Panc1 (cell line): ENCODE data around the gene KCTD4. TPM values are rescaled to one million over a fixed set of nuclear protein-coding genes. Genes with fewer than 3 reads are reported as not detected.

ENCODE experiments used
- ATAC-seq: fragments of 200-7000 bp; cut with Tn5 transposase; 2 replicates; pipeline ENCODE4 v1.9.1; 2020; ENCODE audit warnings: mild to moderate bottlenecking, moderate library complexity
- BruUV-seq: library from RNA; stranded (reverse); fragments of 400-500 nt; replicated peaks from 2 replicates; lab custom pipeline; 2021; lab: Mats Ljungman, UMichigan
- CTCF ChIA-PET: fragments of 300-600 bp; sonication (Branson Sonifier 250); formaldehyde crosslinking; loops from one replicate; lab custom pipeline; 2022; ENCODE audit warnings: antibody characterized with exemption; lab: Charles Lee
- POLR2A ChIA-PET: fragments of 300-600 bp; sonication (Branson Sonifier 250); formaldehyde crosslinking; loops from one replicate; lab custom pipeline; 2022; ENCODE audit warnings: antibody characterized with exemption; lab: Charles Lee
- DNase-seq: peaks from one replicate; pipeline ENCODE4 v3.0.0-alpha.2; 2010; ENCODE audit warnings: low read depth, low spot score
- H3K27ac ChIP-seq: 2 replicates; pipeline ENCODE4 v1.5.1; 2011; ENCODE audit warnings: mild to moderate bottlenecking, low read length, inconsistent platforms
- H3K27me3 ChIP-seq: fragments of 200-500 bp; sonication (Bioruptor generic); 2 replicates; pipeline ENCODE4 v1.6.0; 2014; ENCODE audit warnings: low read length, inconsistent platforms; ENCODE audit not compliant: control insufficient read depth, insufficient read depth
- H3K36me3 ChIP-seq: fragments of 200-500 bp; sonication (Bioruptor generic); 2 replicates; pipeline ENCODE4 v1.5.1; 2014; ENCODE audit warnings: inconsistent platforms, mild to moderate bottlenecking, low read length, moderate library complexity; ENCODE audit not compliant: control insufficient read depth, insufficient read depth
- H3K4me1 ChIP-seq: 2 replicates; pipeline ENCODE4 v1.5.1; 2011; ENCODE audit warnings: inconsistent platforms, mild to moderate bottlenecking, low read length, moderate library complexity; ENCODE audit not compliant: control insufficient read depth, insufficient read depth
- H3K4me3 ChIP-seq, 2 experiments: 2 replicates each; pipeline ENCODE4 v1.5.1; 2011 to 2012; ENCODE audit warnings: low read depth in 2 of 2, low read length in 2 of 2, mild to moderate bottlenecking in 2 of 2, inconsistent platforms in 1 of 2, moderate library complexity in 1 of 2
- H3K9me3 ChIP-seq: fragments of 200-500 bp; sonication (Bioruptor generic); 2 replicates; pipeline ENCODE4 v1.5.1; 2014; ENCODE audit warnings: low read depth, mild to moderate bottlenecking, inconsistent platforms, low read length, moderate library complexity; ENCODE audit not compliant: control insufficient read depth, insufficient read depth
- CTCF ChIP-seq: fragments of 450-650 bp; IDR thresholded peaks from 2 replicates; pipeline ENCODE4 v1.5.1; 2017; ENCODE audit warnings: mild to moderate bottlenecking
- POLR2AphosphoS5 ChIP-seq: IDR thresholded peaks from 2 replicates; pipeline ENCODE4 v1.6.1; 2012; ENCODE audit warnings: mild to moderate bottlenecking, low read depth, low read length, moderate library complexity
- REST ChIP-seq, 2 experiments: IDR thresholded peaks; 2 replicates each; pipeline ENCODE4 v1.6.1; 2011 to 2012; ENCODE audit warnings: low read depth in 2 of 2, control low read depth in 1 of 2, low read length in 1 of 2, mild to moderate bottlenecking in 1 of 2, moderate library complexity in 1 of 2; ENCODE audit not compliant: insufficient read depth in 1 of 2
- SIN3A ChIP-seq: IDR thresholded peaks from 2 replicates; pipeline ENCODE4 v1.6.1; 2012; ENCODE audit warnings: low read depth, mild to moderate bottlenecking, low read length, moderate library complexity, borderline replicate concordance; ENCODE audit not compliant: insufficient read depth
- TCF7L2 ChIP-seq: IDR thresholded peaks from 2 replicates; pipeline ENCODE4 v1.6.1; 2011; ENCODE audit warnings: mild to moderate bottlenecking, low read depth, low read length, inconsistent platforms
- in situ Hi-C: cut with HindIII; loops from 2 replicates; pipeline ENCODE4 v1.10.0; 2016; ENCODE audit warnings: low sequenced_read_pairs, low pct_unique_long_range_greater_than_20kb
- intact Hi-C: fragments of 100-400 bp; cut with micrococcal nuclease; formaldehyde crosslinking; loops from one replicate; pipeline ENCODE4 v1.10.0; 2022; ENCODE audit not compliant: unreplicated experiment
- total RNA-seq: library from RNA; stranded (reverse); gene quantifications from one replicate; pipeline ENCODE4 v1.2.1, GENCODE V29; 2021; ENCODE audit not compliant: unreplicated experiment

Gene KCTD4
- total RNA-seq, 1 experiment from 2014 or later = not detected

- H3K9me3 ChIP-seq = no peaks in the 10 kb centered on the region
- no peak overlapping the region for H3K27ac ChIP-seq
- no peak for DNase-seq
- no peaks in the 10 kb centered on the region for H3K27me3 ChIP-seq
- in situ Hi-C loops (no loop called here), intact Hi-C loops (no loop called here)
- H3K4me3 ChIP-seq = no peak overlapping the region
- no peak for ATAC-seq
- no peaks in the 10 kb centered on the region for H3K36me3 ChIP-seq
- no TSS peak for BruUV-seq
- POLR2A ChIA-PET = no interaction called here
- CTCF ChIA-PET = no interaction called here
- no peaks in the 10 kb centered on the region for H3K4me1 ChIP-seq
- TF ChIP-seq POLR2AphosphoS5 (no peak), SIN3A (no peak), TCF7L2 (no peak), CTCF (no peak), REST (IDR thresholded peaks at IDR 0.05; ENCODE audit: insufficient read depth in 1 of 2, low read depth in 2 of 2, low read length in 1 of 2) (no peak)
Observed at GRCh38 chr13:45228002-45228401, 27.2 kb upstream of the KCTD4 start.

GRCh38 chr13:45226024-45226423, 25.2 kb upstream of the KCTD4 start:
- ChIA-PET POLR2A (interaction anchor here (0.5 kb wide), 1 partner anchor 245 kb away, joined by 3 read pairs; no protein-coding TSS in a partner anchor), CTCF (interaction anchor here (0.7 kb wide), 1 partner anchor 178 kb away, joined by 3 read pairs; no protein-coding TSS in a partner anchor)
- intact Hi-C loops = no loop called here
- H3K36me3 ChIP-seq = no peaks in the 10 kb centered on the region
- H3K27ac ChIP-seq = no peak overlapping the region
- no peaks in the 10 kb centered on the region for H3K27me3 ChIP-seq
- in situ Hi-C loops = no loop called here
- H3K4me3 ChIP-seq = no peak overlapping the region
- no peaks in the 10 kb centered on the region for H3K4me1 ChIP-seq
- ATAC-seq (no peak), DNase-seq (no peak)
- TF ChIP-seq REST (IDR thresholded peaks at IDR 0.05; ENCODE audit: insufficient read depth in 1 of 2, low read depth in 2 of 2, low read length in 1 of 2) = no peak
- no peak for TF ChIP-seq POLR2AphosphoS5
- TF ChIP-seq SIN3A = no peak
- TF ChIP-seq CTCF = no peak
- TF ChIP-seq TCF7L2 = no peak
- no peaks in the 10 kb centered on the region for H3K9me3 ChIP-seq
- no TSS peak for BruUV-seq
